ENCODE measurements around the gene RFX7. TPM values are rescaled to one million over a fixed set of nuclear protein-coding genes. Genes with fewer than 3 reads are reported as not detected.

Gene RFX7
- total RNA-seq, 6 experiments from 2014 or later = 4.5 to 7.1 (median 5.8) TPM

- no peak for DNase-seq
Measured at GRCh38 chr15:56240390-56240789, 3.3 kb downstream of the RFX7 start.

DNA sequence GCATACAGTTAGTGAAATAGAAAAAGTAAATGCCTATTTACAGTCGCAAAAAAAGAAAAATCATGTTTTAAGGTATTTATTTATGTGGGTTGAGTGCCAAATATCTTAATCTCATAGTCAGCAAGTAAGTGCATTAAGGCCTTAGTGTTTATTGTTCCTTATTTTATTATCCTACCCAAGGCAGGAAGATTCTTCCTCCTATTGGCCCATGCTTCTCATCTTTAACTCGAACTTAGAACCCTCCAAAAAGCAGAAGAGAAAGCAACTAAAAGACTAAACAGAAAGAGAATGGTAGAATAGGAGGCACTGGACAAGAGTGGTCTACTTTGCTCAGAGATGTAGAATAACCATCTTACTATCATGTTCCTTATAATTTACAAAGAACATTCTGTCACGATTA, 7.5 kb downstream of the RFX7 start:
- ATAC-seq (peak in 1 of 4 donors; percentile 20), DNase-seq (no peak)
- 75% methylated on average over 3 of the region's 3 CpGs for WGBS (ENCODE audit: insufficient coverage, low coverage, low lambda C conversion rate, missing lambda C conversion rate)
- TF ChIP-seq POLR2A (IDR thresholded peaks at IDR 0.05) = no peak
- TF ChIP-seq CTCF (IDR thresholded peaks at IDR 0.05) = no peak
- Histone ChIP-seq H3K27me3 (no peaks in the 10 kb centered on the region), H3K9me3 (peaks cover 0 to 3% (median 0%) of the 10 kb centered on the region in 4 donors), H3K27ac (no peak overlapping the region), H3K4me3 (no peak overlapping the region), H3K4me1 (no peaks in the 10 kb centered on the region), H3K36me3 (no peaks in the 10 kb centered on the region)
- intact Hi-C loops (cut with DNase I) = no loop called here

More at GRCh38 chr15:56240390-56240789, 3.3 kb downstream of the RFX7 start:
- no peaks in the 10 kb centered on the region for H3K9me3 ChIP-seq
- no peak overlapping the region for H3K27ac ChIP-seq
- H3K36me3 ChIP-seq = no peaks in the 10 kb centered on the region
- H3K4me3 ChIP-seq = no peak overlapping the region
- no peaks in the 10 kb centered on the region for H3K27me3 ChIP-seq
- no peak for ATAC-seq
- TF ChIP-seq CTCF (IDR thresholded peaks at IDR 0.05) (no peak), POLR2A (IDR thresholded peaks at IDR 0.05) (no peak)
- intact Hi-C loops (cut with DNase I) = no loop called here
- peaks cover 0 to 22% (median 0%) of the 10 kb centered on the region in 4 donors for H3K4me1 ChIP-seq

DNA sequence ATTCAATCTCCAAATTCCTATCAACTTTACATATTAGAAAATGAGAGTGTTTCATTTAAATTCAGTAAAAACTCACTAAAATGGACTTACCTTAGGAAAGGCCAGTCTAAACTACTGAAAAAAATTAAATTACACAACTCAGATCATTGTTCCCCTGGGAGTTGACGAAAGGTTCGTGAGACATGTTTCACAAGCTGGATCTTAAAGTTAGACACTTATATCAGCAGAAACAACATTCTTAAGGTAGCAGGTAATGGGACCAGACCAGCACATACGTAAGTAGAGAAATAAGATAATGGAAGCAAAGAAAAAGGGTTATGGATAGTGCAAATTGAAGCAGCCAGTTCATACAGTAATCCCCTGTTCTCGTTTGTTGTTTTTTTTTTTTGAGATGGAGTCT, 8.9 kb downstream of the RFX7 start:
- intact Hi-C loops (cut with DNase I) = no loop called here
- TF ChIP-seq CTCF (IDR thresholded peaks at IDR 0.05) = no peak
- TF ChIP-seq POLR2A (IDR thresholded peaks at IDR 0.05) = no peak
- Histone ChIP-seq H3K4me1 (no peaks in the 10 kb centered on the region), H3K27ac (no peak overlapping the region), H3K4me3 (no peak overlapping the region), H3K9me3 (peaks cover 0 to 3% (median 0%) of the 10 kb centered on the region in 4 donors), H3K27me3 (no peaks in the 10 kb centered on the region), H3K36me3 (no peaks in the 10 kb centered on the region)
- ATAC-seq = no peak
- WGBS (ENCODE audit: insufficient coverage, low coverage, low lambda C conversion rate, missing lambda C conversion rate) = 70% methylated on average over 4 of the region's 4 CpGs
- DNase-seq = no peak

GRCh38 chr15:56233549-56233948, 10.1 kb downstream of the RFX7 start:
- peaks cover 0 to 3% (median 0%) of the 10 kb centered on the region in 4 donors for H3K9me3 ChIP-seq
- WGBS (ENCODE audit: insufficient coverage, low coverage, low lambda C conversion rate, missing lambda C conversion rate) = 97% methylated on average over 3 of the region's 3 CpGs
- intact Hi-C loops (cut with DNase I) = no loop called here
- H3K27me3 ChIP-seq = no peaks in the 10 kb centered on the region
- no peak for ATAC-seq
- TF ChIP-seq CTCF (IDR thresholded peaks at IDR 0.05) = no peak
- TF ChIP-seq POLR2A (IDR thresholded peaks at IDR 0.05) = no peak
- H3K36me3 ChIP-seq = no peaks in the 10 kb centered on the region
- DNase-seq = no peak
- no peaks in the 10 kb centered on the region for H3K4me1 ChIP-seq
- H3K27ac ChIP-seq = no peak overlapping the region
- no peak overlapping the region for H3K4me3 ChIP-seq

DNA sequence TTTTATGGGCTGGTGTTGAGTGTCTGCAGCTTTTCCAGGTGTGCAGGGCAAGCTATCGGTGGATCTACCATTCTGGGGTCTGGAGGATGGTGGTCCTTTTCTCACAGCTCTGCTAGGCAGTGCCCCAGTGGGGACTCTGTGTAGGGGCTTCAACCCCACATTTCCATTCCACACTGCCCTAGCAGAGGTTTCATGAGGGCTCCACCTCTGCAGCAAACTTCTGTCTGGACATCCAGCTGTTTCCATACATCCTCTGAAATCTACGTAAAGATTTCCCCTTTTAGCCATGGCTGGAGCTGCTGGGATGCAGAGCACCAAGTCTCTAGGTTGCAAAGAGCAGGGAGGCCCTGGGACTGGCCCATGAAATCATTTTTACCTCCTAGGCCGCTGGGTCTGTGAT, 11.6 kb downstream of the RFX7 start:
- Histone ChIP-seq H3K9me3 (peaks cover 0 to 3% (median 0%) of the 10 kb centered on the region in 4 donors), H3K36me3 (no peaks in the 10 kb centered on the region), H3K27me3 (no peaks in the 10 kb centered on the region), H3K4me1 (no peaks in the 10 kb centered on the region), H3K4me3 (no peak overlapping the region), H3K27ac (no peak overlapping the region)
- TF ChIP-seq CTCF (IDR thresholded peaks at IDR 0.05) = no peak
- no peak for TF ChIP-seq POLR2A (IDR thresholded peaks at IDR 0.05)
- ATAC-seq = no peak
- 93% methylated on average over 2 of the region's 3 CpGs for WGBS (ENCODE audit: insufficient coverage, low coverage, low lambda C conversion rate, missing lambda C conversion rate)
- no peak for DNase-seq
- intact Hi-C loops (cut with DNase I) = no loop called here
